SK-N-DZ (cell line): ENCODE data around the gene FGD5.

Experiments used
- DNase-seq: peaks from one replicate; pipeline ENCODE4 v3.0.0-alpha.2; 2015; ENCODE audit warnings: low spot score

Gene FGD5

DNA sequence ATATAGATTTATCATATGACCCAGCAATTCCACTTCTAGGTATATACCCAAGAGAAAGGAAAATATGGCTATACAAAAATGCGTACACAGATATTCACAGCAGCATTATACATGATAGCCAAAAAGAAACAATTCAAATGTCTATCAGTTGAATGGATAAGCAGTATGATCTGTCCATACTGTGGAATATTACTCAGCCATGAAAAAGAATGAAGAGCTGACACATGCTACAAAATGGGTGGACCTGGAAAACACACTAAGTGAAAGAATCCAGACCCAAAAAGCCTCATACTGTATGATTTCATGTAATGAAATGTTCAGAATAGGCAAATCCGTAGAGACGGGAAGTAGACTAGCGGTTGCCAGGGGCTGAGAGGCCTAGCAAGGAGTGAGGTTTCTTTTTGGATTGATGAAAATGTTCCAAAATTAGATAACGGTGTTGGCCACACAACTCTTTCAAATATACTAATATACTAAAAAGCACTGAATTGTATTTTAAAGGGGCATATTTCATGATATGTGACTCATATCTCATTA lies 33.4 kb downstream of the FGD5 start:
- no peak for DNase-seq

DNA sequence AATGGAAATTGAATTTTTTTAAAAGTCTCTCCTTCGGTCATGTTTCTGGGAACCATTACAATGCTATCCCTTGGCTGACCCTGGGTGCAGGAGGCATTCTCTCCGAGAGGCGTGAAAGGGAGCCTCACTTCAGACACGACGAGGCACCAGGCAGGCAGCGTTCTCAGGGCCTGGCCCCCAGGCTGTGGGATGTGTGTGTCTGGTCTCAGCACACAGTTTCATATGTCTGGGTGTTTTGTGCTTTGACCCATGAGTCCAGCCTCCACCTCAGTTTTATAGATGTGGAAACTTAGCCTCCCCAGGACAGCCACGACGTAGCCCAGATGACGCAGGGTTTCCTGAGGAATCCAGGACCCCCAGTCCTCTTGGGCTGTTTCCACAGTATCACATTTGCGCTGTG lies 34.0 kb downstream of the FGD5 start:
- DNase-seq: no peak

DNA sequence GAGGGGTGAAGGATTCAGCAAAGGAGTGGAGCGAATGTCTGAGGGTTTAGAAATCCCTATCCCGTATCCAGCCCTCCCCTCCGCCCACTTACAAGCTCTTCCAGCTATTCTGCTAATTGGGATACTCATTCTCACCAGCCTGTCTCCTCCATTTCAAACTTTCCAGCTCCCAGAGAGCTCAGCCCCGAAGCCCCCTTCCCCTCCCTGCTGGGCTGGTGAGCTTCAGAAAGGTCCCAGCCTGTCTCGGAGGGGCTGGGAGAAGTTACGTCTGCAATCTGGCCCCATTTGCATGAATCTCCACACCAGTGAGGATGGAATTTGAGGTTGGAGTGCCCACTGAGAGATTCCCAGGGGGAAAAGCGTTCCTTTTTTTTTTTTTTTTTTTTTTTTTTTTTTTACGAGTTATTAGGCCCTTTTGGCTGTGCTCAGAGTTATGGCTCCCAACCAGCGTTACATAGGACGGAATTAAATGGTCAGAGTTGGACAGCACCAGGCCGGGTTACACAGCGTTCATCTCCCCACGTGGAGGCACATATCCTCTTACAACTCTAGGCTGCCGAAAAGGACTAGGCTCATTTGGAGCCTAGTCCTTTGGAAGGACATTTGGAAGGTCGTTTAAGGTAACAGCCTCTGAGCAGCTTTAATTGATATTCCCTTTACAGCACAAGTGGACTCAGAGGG lies 34.6 kb downstream of the FGD5 start:
- no peak for DNase-seq

DNA sequence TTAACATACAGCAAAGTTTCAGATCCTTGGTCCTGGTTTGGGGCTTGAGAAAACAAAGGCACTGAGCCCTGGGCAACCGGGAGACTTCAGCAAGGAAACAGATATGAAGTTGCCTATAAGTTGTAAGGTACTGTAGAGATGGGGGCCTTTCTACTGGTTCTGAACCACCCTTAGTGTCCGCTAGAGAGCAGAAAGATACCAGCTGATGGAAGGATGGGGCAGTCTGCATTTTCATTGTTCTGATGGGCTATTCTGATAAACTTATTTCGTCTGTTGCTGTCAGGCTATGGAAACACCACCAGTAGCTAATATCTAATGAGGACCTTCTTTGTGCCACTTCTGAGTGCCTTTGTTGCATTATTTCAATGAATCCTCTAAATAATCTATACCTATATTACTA lies 38.7 kb downstream of the FGD5 start:
- DNase-seq: no peak

DNA sequence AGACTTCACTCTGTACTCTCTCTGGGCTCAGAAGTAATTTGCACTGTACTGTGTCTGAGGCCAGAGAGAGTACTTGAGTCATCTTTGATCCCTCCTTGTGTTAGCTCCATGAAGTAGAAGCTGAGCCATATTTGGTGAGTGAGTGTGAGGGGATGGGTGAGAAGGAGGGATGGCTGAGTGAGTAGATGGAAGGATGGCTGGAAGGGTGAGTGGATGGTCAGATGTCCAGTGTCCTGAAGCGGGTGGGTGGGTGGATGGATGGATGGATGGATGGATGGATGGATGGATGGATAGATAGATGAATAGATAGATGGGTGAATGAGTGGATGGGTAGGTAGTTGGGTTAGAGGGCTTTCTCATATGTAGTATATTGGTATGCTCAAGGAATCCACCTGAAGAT lies 39.3 kb downstream of the FGD5 start:
- no peak for DNase-seq

DNA sequence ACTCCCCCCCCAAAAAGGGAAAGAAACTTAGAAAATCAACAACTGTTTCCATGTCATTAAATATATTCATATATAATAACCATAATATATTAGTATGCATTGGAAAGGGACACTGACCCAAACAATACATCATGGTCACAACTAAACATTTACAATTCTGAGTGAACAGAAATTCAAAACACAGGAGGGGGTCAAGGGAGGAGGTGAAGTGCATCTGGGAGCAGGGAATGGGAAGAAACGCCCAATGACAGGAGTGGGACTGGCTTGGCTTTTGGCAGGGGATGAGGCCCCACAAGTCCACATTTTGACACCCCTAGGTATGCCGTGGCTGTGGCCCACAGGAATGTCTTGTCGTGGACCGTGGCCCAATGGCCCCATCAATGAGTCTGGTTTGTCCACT lies 41.1 kb downstream of the FGD5 start:
- DNase-seq: no peak

DNA sequence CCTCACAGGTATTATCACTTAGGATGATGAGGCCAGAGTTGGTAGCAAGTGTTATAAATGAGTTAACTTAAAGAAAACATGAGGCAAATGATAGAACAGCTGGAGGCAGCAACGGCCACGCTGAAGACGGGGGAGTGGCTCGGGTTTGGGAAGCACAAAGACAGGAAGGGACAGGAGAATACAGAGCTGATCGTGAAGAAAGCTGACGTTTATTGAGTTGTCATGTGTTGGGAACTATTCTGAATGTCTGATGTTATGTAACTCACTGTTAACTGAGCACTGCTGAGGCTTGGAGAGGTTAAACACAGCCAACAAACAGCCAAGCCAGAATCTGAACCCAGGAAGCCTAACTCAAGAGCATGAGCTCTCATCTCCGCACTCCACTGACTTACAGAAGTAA lies 42.3 kb downstream of the FGD5 start:
- no peak for DNase-seq

DNA sequence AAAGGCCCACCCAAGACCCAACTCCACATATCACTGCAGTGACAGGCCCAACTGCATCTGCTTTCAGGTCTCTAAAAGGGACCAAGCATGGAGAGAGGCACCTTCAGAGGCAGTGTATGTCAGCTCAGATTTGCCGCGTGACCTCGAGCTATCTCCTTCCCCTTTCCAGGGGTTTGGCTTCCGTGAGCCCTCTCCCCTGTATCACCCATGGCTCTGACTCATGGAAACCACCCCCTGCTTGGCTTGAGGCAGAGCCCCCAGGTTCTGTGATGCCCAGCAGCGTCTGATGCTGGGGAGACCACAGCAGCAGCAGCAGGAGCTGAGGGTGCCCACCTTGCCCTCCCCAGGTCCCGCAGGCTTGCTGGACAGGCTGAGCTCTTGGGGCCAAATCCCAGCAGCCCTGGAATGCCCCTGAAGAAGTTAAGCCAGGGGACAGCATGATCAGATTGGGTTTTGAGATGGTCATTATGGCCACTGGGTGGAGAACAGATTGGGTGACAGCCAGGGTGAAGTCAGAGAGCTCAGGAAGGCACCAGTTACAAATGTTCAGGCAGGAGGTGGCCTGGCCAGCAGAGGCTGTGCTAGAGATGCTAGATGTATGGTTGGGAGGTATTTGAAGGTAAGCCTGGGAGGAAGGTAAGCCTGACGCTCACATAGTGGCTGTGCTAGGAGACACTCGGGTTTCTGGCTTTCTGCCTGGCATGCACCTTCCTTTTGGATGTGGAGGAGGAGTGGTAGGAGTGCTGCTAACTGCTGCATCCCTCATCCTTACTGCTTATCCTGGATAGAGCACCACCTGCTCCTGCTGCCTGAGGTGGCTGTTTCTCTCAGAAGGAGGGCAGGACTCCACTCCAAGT lies 42.9 kb downstream of the FGD5 start:
- DNase-seq: no peak

DNA sequence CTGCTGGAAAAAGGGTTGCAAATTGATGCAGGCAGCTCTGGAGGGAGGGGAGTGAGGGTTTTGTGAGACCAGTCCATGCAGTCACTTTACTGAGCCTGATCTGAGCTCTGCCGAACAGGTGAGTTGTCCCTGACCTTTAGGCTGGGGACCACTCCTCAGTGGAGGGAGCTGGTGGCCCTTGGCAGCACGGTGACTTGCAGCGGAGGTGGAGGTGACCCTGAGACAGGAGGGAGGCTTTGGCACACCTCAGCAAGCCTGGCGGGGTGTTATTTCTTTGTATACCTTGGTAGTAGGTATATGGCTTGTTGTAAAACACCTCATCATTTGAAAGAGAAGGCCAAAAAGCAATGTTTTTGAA lies 43.5 kb downstream of the FGD5 start:
- no peak for DNase-seq

DNA sequence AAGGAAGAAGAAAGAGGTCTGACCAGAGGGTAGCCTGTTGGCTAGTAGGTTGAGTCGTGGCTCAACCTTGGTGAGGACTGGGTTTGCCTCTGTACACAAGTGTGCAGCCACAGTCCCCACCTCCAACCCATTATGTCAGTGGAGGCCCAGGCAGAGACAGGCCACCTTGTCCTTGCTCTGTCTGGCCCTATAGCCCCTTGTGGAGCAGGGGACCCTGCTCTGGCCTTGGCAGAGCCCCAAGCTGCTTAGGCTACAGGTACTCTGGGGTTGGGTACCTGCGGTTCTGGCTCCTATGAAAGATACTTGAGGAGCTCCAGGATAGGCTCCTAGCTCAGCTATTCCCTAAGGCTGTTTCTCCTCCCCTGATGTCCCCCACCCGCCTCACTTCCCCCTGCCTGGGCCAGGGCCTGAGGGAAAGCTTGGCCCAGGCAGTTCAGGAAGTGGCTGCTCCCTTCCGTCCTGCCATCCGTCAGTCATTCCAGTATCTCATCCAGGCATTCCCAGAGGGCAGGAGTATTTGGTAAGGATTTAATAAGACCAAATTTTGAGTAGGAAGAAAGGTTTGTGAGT lies 44.0 kb downstream of the FGD5 start:
- no peak for DNase-seq

DNA sequence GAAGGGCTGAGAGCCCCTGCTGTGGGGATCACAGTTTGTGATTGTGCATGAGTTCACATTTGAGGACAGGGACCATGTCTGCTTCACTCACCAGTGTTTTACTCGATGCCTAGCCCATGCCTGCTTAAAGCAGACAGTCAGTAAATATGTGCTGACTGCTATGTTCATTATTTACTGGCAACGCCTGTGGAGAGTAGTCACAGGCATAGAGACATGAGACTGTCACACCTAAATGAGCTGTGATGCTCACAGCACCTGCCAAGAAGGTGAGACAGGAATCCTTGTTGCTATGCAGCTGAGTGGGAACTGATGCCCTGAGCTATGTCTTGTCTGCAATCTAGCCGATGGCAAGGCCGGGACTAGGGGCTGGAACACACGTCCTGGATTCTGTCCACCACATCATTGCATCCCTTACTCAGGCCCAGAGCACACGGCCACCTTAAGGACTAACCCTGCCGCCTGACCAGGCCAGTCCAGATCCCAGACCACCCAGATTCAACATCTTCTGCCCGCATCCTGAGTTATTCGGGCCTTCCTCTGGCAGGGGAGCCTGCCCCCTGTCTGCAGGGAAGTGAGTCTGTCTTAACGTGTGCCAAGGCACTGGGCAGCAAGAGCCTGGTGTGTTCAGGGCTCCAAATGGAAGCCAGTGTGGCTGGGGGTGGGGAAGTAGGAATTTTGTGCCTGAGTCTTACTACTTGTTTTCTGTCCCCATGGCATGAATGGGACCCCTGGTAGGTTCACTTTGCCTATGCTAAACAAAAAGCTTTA lies 44.8 kb downstream of the FGD5 start:
- DNase-seq: no peak

DNA sequence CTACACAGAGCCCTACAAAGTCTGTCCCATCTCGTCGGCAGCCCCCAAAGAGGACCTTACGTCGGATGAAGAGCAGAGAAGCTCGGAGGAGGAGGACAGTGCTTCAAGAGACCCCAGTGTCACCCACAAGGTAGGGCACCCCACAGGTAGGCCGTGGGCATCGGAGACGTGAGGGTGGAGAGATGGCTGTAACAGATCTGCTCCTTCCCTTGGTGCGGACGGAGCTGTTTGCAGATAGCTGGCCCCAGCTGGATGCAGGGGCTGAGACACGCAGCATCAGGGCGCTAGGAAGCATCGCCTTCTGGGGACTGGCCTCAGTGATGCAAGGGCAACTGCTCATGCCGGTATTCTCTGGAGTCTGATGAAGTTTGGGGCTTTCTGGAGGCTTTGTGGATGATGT lies 45.4 kb downstream of the FGD5 start:
- no peak for DNase-seq

DNA sequence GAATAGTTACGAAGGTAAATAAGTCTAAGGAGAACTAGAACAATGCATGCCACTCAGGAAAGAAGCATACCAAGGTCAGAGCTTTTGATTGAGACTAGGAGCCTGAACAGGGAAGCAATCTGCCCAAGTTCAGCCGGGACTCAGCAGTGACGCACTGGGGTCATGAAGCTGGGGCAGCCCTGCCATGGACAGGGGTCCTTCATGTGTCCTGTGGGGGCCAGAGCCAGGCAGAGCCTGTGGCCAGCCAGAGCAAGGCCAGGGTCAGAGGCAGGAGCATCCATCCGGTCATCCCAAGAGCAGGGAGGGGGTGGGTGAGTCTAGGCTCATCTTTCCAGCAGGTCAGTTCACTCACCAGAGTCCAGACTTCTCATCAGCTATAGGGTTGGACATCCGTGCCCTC lies 47.9 kb downstream of the FGD5 start:
- DNase-seq: no peak

DNA sequence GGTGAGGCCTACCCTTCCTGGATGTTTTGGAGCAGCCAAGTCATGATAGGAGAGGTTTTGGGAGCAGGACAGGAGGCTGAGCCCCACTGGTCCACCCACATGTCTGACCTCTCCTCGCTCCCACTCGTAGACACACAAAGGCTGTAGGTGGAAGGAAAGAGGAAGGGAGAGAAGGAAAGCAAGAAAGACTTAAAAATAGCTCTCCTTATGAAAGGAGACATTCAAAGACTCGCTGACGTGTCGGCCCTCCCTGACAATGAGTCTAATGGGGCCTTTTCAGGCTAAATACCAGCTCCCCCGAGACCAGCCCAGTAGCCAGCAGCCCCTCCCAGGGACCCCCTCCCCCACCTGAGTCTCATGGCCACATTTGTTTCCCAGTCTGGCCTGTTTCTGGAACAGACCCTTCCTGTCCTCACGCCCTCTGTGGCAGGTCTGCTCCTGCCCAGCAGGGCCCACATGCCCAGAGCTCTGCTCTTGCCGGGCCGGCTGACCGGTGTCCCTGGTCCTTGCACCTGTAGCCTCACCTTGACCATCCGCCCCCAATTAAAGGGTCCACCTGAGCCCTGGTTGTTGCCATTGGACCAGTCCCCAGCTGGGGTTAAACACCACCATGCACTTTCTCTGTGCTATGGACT lies 49.3 kb downstream of the FGD5 start:
- DNase-seq: no peak

DNA sequence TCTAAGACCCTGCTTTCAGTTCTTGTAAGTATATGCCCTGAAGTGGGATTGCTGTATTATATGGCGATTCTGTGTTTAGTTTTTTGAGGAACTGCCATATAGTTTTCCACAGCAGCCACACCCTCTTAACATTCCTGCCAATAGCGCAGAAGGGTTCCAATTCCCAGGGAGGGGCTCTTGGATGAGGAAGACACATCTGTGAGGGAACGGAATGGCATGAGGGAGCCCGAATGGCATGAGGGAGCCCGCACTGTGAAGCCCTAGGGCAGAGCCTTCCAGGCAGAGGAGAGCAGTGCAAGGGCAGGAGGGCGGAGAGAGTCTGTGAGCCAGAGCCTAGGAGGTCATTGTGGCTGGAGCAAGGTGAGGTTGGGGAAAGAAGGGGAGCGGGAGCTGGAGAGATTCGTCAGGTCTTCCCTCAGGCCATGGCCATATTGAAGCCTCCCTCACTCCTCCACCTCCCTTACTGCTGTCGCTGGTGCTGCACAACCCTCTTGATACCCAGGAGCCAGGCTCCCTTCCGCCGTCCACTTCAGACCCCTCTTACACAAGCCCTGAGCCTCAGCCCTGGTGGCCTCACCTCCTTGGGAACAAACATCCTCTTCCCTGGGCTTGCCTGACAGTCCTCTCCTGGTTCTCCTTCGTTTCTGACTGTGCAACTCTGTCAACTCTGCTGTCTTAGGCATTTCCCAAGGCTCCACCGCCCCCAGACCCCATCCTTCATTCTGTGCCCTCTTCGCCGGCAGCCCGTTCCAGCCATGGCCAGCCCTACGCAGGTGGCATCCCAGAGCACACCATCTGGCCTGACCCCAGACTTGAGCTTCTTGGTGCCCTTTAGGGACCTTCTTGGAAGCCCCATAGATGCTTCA lies 51.4 kb downstream of the FGD5 start:
- DNase-seq: no peak

DNA sequence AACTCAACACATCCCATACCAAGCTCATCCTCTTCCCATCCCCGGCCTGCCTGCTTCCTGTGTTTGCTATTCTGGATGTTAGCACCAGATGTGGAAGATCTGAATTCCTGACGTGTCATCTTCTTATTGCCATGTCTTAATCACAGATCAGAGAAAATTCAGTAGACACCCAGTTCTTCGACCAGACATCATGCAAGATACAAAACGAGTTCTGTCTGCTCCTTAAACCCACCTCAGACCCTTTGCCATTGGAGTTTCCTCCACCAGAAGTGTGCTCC lies 52.0 kb downstream of the FGD5 start:
- no peak for DNase-seq

DNA sequence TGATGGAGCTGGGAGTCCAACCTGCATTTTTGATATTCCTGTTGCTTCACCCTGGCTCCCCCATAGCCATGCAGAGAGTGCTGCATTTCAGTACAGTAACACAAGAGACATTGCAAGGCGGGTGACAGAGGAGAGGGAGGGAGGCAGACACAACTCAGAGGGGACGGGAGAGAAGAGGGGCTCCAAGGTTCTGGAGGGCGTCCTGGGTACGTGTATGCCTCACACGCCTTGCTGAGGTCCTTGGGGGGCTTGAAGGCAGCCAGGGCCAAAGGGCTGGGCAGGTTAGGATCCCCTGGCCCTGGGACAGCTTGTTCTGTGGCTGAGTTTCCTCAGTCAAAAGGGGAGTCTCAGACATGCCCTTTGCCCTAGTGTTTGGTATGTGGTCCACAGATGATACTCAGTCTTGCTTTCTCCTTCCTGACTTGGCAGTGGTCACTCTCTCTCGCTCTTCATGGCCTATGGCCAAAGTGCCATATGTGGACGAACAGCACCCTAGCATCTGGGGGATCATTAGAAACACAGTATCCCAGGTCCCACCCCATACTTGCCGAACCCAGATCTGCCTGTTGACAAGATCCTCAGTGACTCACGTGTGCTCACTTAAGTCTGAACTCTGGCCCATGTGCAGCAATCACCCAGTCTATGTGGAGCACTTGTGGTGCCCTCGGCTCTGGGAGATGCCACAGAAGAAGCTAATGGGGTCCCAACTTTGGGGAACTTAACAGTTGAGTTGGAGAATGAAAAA lies 52.9 kb downstream of the FGD5 start:
- DNase-seq: no peak

DNA sequence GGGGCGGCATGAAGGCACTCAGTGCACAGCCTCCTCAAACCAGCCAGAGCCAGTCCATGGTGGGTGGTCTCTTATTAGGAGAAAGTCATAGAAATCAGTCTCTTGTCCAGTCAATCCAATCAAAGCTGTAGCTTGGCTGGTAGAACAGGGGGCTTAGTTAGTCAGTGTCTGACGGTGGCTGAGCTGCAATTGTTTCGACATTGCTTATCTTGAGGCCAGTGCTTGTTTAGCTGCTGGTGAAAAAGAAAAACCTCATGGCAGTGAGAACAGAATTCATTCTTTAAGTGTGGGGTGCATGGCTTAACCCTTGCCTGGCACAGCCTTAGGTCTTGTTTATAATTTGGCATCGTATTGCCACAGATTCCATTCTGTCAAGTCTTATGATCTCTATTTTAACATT lies 53.9 kb downstream of the FGD5 start:
- no peak for DNase-seq

DNA sequence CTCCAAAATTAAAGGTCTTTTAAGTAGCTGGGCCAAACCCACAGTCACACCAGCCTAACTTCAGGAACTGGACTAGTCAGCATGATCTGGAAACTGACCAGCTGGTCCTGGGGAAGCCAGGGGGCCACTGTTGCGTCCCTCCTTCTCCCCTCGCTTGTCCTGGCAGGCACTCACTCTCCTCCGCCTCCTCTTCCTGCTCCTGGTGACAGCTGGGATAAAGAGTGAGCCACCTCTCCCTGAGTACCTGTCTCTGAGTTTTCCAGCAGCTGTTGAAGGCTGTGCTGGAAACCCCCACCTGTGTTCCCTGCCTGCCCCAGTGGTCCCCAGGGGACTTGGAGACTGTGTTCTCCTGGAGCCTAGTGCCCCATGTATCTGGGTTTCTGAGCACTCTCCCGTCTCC lies 56.0 kb downstream of the FGD5 start:
- DNase-seq: no peak
